ENCODE data around the gene NDUFA11. TPM values are rescaled to one million over a fixed set of nuclear protein-coding genes. Genes with fewer than 3 reads are reported as not detected.

NDUFA11 gene
- polyA plus RNA-seq, 1 of the 3 experiments (the other 2 are of a cell fraction): 534 TPM

GRCh38 chr19:5895409-5895808 is 8.2 kb downstream of the NDUFA11 start:
- peak; percentile 78 for DNase-seq
- TF ChIP-seq JUND (IDR thresholded peaks at IDR 0.05) (no peak), REST (IDR thresholded peaks at IDR 0.05; ENCODE audit: low read depth, low read length) (no peak)
- peak overlapping the region in 1 of 2 experiments; percentile 98; a peak in 2 of 4 replicates for H3K27ac ChIP-seq (ENCODE audit: low read depth in 2 of 2, low read length in 1 of 2)
- peaks cover 23% of the 10 kb centered on the region for H3K79me2 ChIP-seq (ENCODE audit: insufficient read depth)
- no peaks in the 10 kb centered on the region for H3K9me3 ChIP-seq
- no peaks in the 10 kb centered on the region for H3F3A ChIP-seq (replicated peaks; ENCODE audit: insufficient read depth)
- H3K27me3 ChIP-seq (ENCODE audit: insufficient read depth): no peaks in the 10 kb centered on the region
- H3K36me3 ChIP-seq (replicated peaks in 1 of 2; ENCODE audit: control insufficient read depth in 1 of 2, insufficient read depth in 2 of 2, low read length in 1 of 2): peaks cover 2 to 19% of the 10 kb centered on the region in 2 experiments
- H3K4me2 ChIP-seq: no peak overlapping the region
- ChIA-PET CTCF (interaction anchor here (1.0 to 5.6 kb wide), 4 partner anchors 42 to 128 kb away, joined by 3 to 27 read pairs (median 5); partner anchors contain the start of gene NRTN), POLR2A (interaction anchor here (0.8 to 1.2 kb wide), 5 partner anchors 8 to 126 kb away, joined by 3 to 4 read pairs (median 3); partner anchors contain the start of genes NDUFA11 and VMAC)
- WGBS (ENCODE audit: low lambda C conversion rate): no CpG with 5 or more reads among the region's 15 CpGs
- no peaks in the 10 kb centered on the region for H3K9me2 ChIP-seq
- no peak overlapping the region for H3K9ac ChIP-seq
- peaks cover 0 to 44% of the 10 kb centered on the region in 2 experiments; a peak in 1 of 4 replicates for H3K4me1 ChIP-seq (ENCODE audit: control insufficient read depth in 1 of 2, insufficient read depth in 2 of 2, low read depth in 1 of 2, low read length in 1 of 2)
- no peak overlapping the region for H2AFZ ChIP-seq (ENCODE audit: low read depth)
- H4K20me1 ChIP-seq (ENCODE audit: insufficient read depth): peaks cover 22% of the 10 kb centered on the region
- no peak overlapping the region; a peak in 1 of 4 replicates for H3K4me3 ChIP-seq (ENCODE audit: low read depth in 2 of 2, low read length in 1 of 2)

GRCh38 chr19:5894704-5895349 is 8.8 kb downstream of the NDUFA11 start:
- no peak overlapping the region for H2AFZ ChIP-seq (ENCODE audit: low read depth)
- POLR2A ChIA-PET: interaction anchor here (0.8 to 1.2 kb wide), 4 partner anchors 9 to 127 kb away, joined by 3 to 4 read pairs (median 4); partner anchors contain the start of genes NDUFA11 and VMAC
- TF ChIP-seq RXRA (IDR thresholded peaks at IDR 0.05; ENCODE audit: borderline replicate concordance, low read depth) (no peak), SIN3A (IDR thresholded peaks at IDR 0.05; ENCODE audit: borderline replicate concordance, low read depth, low read length) (no peak), RAD21 (IDR thresholded peaks at IDR 0.05; ENCODE audit: low read length) (no peak), ELF1 (IDR thresholded peaks at IDR 0.05) (no peak), USF2 (IDR thresholded peaks at IDR 0.05; ENCODE audit: borderline replicate concordance, low read depth, low read length) (no peak), GATA2 (CRISPR knock-in tag; IDR thresholded peaks at IDR 0.05) (no peak), ZBTB33 (IDR thresholded peaks at IDR 0.05; ENCODE audit: borderline replicate concordance, low read depth) (no peak), TCF12 (IDR thresholded peaks at IDR 0.05) (no peak), NRF1 (IDR thresholded peaks at IDR 0.05; ENCODE audit: low read depth, low read length) (no peak), RCOR1 (IDR thresholded peaks at IDR 0.05; ENCODE audit: low read length) (no peak), PBX3 (IDR thresholded peaks at IDR 0.05) (no peak), REST (IDR thresholded peaks at IDR 0.05; ENCODE audit: low read depth, low read length) (no peak)

More at GRCh38 chr19:5894704-5895349, 8.8 kb downstream of the NDUFA11 start:
- Histone ChIP-seq H3K4me1 (ENCODE audit: control insufficient read depth in 1 of 2, insufficient read depth in 2 of 2, low read depth in 1 of 2, low read length in 1 of 2) (peaks cover 0 to 44% of the 10 kb centered on the region in 2 experiments; a peak in 1 of 4 replicates), H3K27me3 (ENCODE audit: insufficient read depth) (no peaks in the 10 kb centered on the region), H4K20me1 (ENCODE audit: insufficient read depth) (peaks cover 17% of the 10 kb centered on the region), H3F3A (replicated peaks; ENCODE audit: insufficient read depth) (no peaks in the 10 kb centered on the region), H3K9me3 (no peaks in the 10 kb centered on the region), H3K27ac (ENCODE audit: low read depth in 2 of 2, low read length in 1 of 2) (peak overlapping the region in 1 of 2 experiments; percentile 98; a peak in 2 of 4 replicates), H3K79me2 (ENCODE audit: insufficient read depth) (peaks cover 17% of the 10 kb centered on the region; the same call in 1 of the 2 replicates), H3K9ac (no peak overlapping the region), H3K36me3 (replicated peaks in 1 of 2; ENCODE audit: control insufficient read depth in 1 of 2, insufficient read depth in 2 of 2, low read length in 1 of 2) (peaks cover 0 to 19% of the 10 kb centered on the region in 2 experiments), H3K4me3 (ENCODE audit: low read depth in 2 of 2, low read length in 1 of 2) (no peak overlapping the region), H3K9me2 (no peaks in the 10 kb centered on the region), H3K4me2 (no peak overlapping the region)
- DNase-seq: peak; percentile 62
- CTCF ChIA-PET: interaction anchor here (1.0 to 5.6 kb wide), 3 partner anchors 42 to 128 kb away, joined by 3 to 27 read pairs (median 4); partner anchors contain the start of gene NRTN
- 76% methylated on average over 15 of the region's 28 CpGs for WGBS (ENCODE audit: low lambda C conversion rate)
